H1 (cell line): ENCODE measurements around the gene RPLP2. TPM values are rescaled to one million over a fixed set of nuclear protein-coding genes. Genes with fewer than 3 reads are reported as not detected.

Experiments used
- BACH1 ChIP-seq: IDR thresholded peaks from 2 replicates; pipeline ENCODE4 v1.6.1; 2012; ENCODE audit warnings: low read length, improper control_type of control experiment
- CBX5 ChIP-seq: fragments of 300-800, 300-1000 bp; sonication (generic); IDR thresholded peaks from 2 replicates; pipeline ENCODE4 v1.7.1; 2016; ENCODE audit warnings: antibody characterized with exemption, low read length, low read depth
- CBX8 ChIP-seq: fragments of 300-800, 300-1000 bp; sonication (generic); IDR thresholded peaks from 2 replicates; pipeline ENCODE4 v1.7.1; 2016; ENCODE audit warnings: low read depth, low read length, borderline replicate concordance
- E2F6 ChIP-seq: IDR thresholded peaks from 2 replicates; pipeline ENCODE4 v1.6.1; 2012; ENCODE audit warnings: inconsistent platforms
- EGR1 ChIP-seq: IDR thresholded peaks from 2 replicates; pipeline ENCODE4 v1.6.1; 2011; ENCODE audit warnings: low read depth, low read length, borderline replicate concordance
- EP300 ChIP-seq, 2 experiments: IDR thresholded peaks; 1 replicate in 1 of 2; 2 replicates in 1 of 2; pipeline ENCODE4 v1.6.1; 2011 to 2012; ENCODE audit warnings: low read depth in 2 of 2, low read length in 2 of 2, mild to moderate bottlenecking in 2 of 2, borderline replicate concordance in 1 of 2, inconsistent platforms in 1 of 2, moderate library complexity in 1 of 2
- EZH2 ChIP-seq: fragments of 200-600 bp; sonication (generic); IDR thresholded peaks from 2 replicates; pipeline ENCODE4 v1.7.1; 2012; ENCODE audit warnings: low read depth, mild to moderate bottlenecking, moderate library complexity, low read length, inconsistent platforms; ENCODE audit not compliant: severe bottlenecking
- GTF2F1 ChIP-seq: IDR thresholded peaks from 2 replicates; pipeline ENCODE4 v1.6.1; 2012; ENCODE audit warnings: low read depth, low read length, improper control_type of control experiment, borderline replicate concordance
- HDAC2 ChIP-seq, 2 experiments: fragments of 300-600 bp in 1 of 2; sonication (generic) in 1 of 2; IDR thresholded peaks; 2 replicates each; pipeline ENCODE4 v1.6.1; 2011 to 2012; ENCODE audit warnings: low read depth in 2 of 2, low read length in 2 of 2, mild to moderate bottlenecking in 2 of 2, moderate library complexity in 2 of 2, borderline replicate concordance in 1 of 2, inconsistent platforms in 1 of 2
- JUN ChIP-seq: IDR thresholded peaks from 2 replicates; pipeline ENCODE4 v1.6.1; 2011; ENCODE audit warnings: low read depth, mild to moderate bottlenecking, improper control_type of control experiment, low read length
- NRF1 ChIP-seq: IDR thresholded peaks from 2 replicates; pipeline ENCODE4 v1.6.1; 2011; ENCODE audit warnings: mild to moderate bottlenecking, low read depth, low read length, improper control_type of control experiment
- PHF8 ChIP-seq: fragments of 200-600 bp; sonication (generic); conservative IDR thresholded peaks from 2 replicates; pipeline ENCODE4 v1.7.1; 2012; ENCODE audit warnings: low read depth, mild to moderate bottlenecking, inconsistent platforms, low read length, moderate library complexity
- POLR2A ChIP-seq, 2 experiments: IDR thresholded peaks; 1 replicate in 1 of 2; 2 replicates in 1 of 2; pipeline ENCODE4 v1.6.1; 2011; ENCODE audit warnings: low read depth in 2 of 2, low read length in 2 of 2, mild to moderate bottlenecking in 2 of 2; ENCODE audit errors: control extremely low read depth in 1 of 2
- RAD21 ChIP-seq, 2 experiments: IDR thresholded peaks in 1 of 2; conservative IDR thresholded peaks in 1 of 2; 2 replicates each; pipeline ENCODE4 v1.6.1; 2011; ENCODE audit warnings: low read depth in 2 of 2, low read length in 2 of 2, improper control_type of control experiment in 1 of 2, inconsistent platforms in 1 of 2, mild to moderate bottlenecking in 1 of 2, moderate library complexity in 1 of 2
- RBBP5 ChIP-seq: IDR thresholded peaks from 2 replicates; pipeline ENCODE4 v1.7.1; 2012; ENCODE audit warnings: low read depth, mild to moderate bottlenecking, inconsistent platforms, low read length, moderate library complexity, borderline replicate concordance
- RXRA ChIP-seq: IDR thresholded peaks from 2 replicates; pipeline ENCODE4 v1.6.1; 2011; ENCODE audit warnings: low read depth, mild to moderate bottlenecking, low read length, moderate library complexity; ENCODE audit not compliant: insufficient read depth
- SP2 ChIP-seq: IDR thresholded peaks from 2 replicates; pipeline ENCODE4 v1.6.1; 2012; ENCODE audit warnings: mild to moderate bottlenecking, low read length, inconsistent platforms
- TCF12 ChIP-seq: IDR thresholded peaks from 2 replicates; pipeline ENCODE4 v1.6.1; 2011; ENCODE audit warnings: low read depth, mild to moderate bottlenecking, low read length
- ZNF274 ChIP-seq: IDR thresholded peaks from 2 replicates; pipeline ENCODE4 v1.7.0; 2012; ENCODE audit warnings: low read length, borderline replicate concordance; ENCODE audit errors: extremely low read depth
- polyA plus RNA-seq, 7 experiments: library from polyadenylated mRNA; depleted of rRNA in 3 of 7; stranded (reverse) in 5 of 7; unstranded in 2 of 7; fragments of >200 nt in 5 of 7; fragments of 200-250 nt in 2 of 7; gene quantifications; 1 replicate in 5 of 7; 2 replicates in 1 of 7; 4 replicates in 1 of 7; pipeline versions ENCODE4 v1.2.1 to v1.2.3, GENCODE V29; 2011 to 2013; ENCODE audit warnings: missing spikeins in 2 of 7, mixed read lengths in 2 of 7
- total RNA-seq: library from RNA; stranded (reverse); fragmentation: NEBNext Ultra II Directional; extraction: Animal tissue kit (Norgen Biotek cat#: 25700); gene quantifications from 2 replicates; pipeline ENCODE4 v1.2.1, GENCODE V29; 2021
- TF ChIP-seq, protein P1 (sequence below), 3 experiments: IDR thresholded peaks; 1 replicate in 2 of 3; 2 replicates in 1 of 3; pipeline versions ENCODE4 v1.5.1 to v1.6.1; 2011; ENCODE audit warnings: low read length in 3 of 3, mild to moderate bottlenecking in 3 of 3, inconsistent platforms in 2 of 3, low read depth in 1 of 3, moderate library complexity in 1 of 3; ENCODE audit not compliant: insufficient read depth in 1 of 3; ENCODE audit errors: control extremely low read depth in 1 of 3
- TF ChIP-seq, protein P2 (sequence below): IDR thresholded peaks from 2 replicates; pipeline ENCODE4 v1.6.1; 2012; ENCODE audit warnings: inconsistent platforms

RPLP2 gene
- total and polyA plus RNA-seq, 2 of the 8 experiments (the other 6 are each of a cell fraction or from before 2014, with no cell fraction given): 1,789 to 2,106 TPM

DNA sequence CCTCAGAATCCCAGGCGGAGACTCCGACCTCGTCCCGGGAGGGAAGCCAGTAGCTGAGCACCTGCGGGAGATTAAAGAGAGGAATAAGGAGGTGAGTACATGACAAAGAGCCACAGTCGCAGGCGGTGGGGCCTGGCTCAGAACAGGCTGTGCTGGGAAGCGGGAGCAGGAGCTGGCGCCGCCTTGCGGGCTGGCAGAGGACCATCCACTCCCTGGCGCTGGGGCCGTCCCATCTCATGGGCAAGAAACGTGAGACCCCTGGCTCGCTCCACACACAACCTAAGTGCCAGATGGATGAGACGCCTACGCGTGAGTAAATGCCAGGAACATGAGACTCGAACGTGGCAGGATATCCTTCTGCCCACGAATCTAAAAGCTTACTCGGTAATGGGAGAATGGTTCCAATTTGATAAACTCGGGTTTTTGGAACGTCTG lies 26.2 kb upstream of the RPLP2 start (continued):
- TF ChIP-seq, protein P1, sequence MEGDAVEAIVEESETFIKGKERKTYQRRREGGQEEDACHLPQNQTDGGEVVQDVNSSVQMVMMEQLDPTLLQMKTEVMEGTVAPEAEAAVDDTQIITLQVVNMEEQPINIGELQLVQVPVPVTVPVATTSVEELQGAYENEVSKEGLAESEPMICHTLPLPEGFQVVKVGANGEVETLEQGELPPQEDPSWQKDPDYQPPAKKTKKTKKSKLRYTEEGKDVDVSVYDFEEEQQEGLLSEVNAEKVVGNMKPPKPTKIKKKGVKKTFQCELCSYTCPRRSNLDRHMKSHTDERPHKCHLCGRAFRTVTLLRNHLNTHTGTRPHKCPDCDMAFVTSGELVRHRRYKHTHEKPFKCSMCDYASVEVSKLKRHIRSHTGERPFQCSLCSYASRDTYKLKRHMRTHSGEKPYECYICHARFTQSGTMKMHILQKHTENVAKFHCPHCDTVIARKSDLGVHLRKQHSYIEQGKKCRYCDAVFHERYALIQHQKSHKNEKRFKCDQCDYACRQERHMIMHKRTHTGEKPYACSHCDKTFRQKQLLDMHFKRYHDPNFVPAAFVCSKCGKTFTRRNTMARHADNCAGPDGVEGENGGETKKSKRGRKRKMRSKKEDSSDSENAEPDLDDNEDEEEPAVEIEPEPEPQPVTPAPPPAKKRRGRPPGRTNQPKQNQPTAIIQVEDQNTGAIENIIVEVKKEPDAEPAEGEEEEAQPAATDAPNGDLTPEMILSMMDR (IDR thresholded peaks at IDR 0.05; ENCODE audit: control extremely low read depth in 1 of 3, insufficient read depth in 1 of 3, low read depth in 1 of 3, low read length in 3 of 3): peak in 2 of 3 experiments; percentile 85 to 97; a peak in 3 of 4 replicates
- TF ChIP-seq TCF12 (peak; percentile 89), E2F6 (peak; percentile 77), POLR2A (IDR thresholded peaks at IDR 0.05; ENCODE audit: control extremely low read depth in 1 of 2, low read depth in 2 of 2, low read length in 2 of 2) (peak in 1 of 2 experiments; percentile 53; a peak in 2 of 3 replicates), RAD21 (IDR thresholded peaks at IDR 0.05 in 1 of 2, conservative IDR thresholded peaks at IDR 0.05 in 1 of 2; ENCODE audit: low read depth in 2 of 2, low read length in 2 of 2) (peak; percentile 68 to 71), GTF2F1 (no peak), EP300 (IDR thresholded peaks at IDR 0.05; ENCODE audit: borderline replicate concordance in 1 of 2, low read depth in 2 of 2, low read length in 2 of 2) (peak in 1 of 2 experiments; percentile 24; a peak in 1 of 3 replicates), ZNF274 (no peak), NRF1 (no peak), HDAC2 (IDR thresholded peaks at IDR 0.05; ENCODE audit: borderline replicate concordance in 1 of 2, low read depth in 2 of 2, low read length in 2 of 2) (0 out of 4 replicates have a peak, but pooled peaks of 1 of the 2 experiments have one; percentile 52), CBX5 (no peak), JUN (no peak), EZH2 (no peak), CBX8 (no peak), SP2 (no peak), RBBP5 (no peak), EGR1 (no peak), PHF8 (no peak), RXRA (no peak), BACH1 (no peak)
- TF ChIP-seq, protein P2, sequence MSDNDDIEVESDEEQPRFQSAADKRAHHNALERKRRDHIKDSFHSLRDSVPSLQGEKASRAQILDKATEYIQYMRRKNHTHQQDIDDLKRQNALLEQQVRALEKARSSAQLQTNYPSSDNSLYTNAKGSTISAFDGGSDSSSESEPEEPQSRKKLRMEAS: peak; percentile 58
